Astrocyte of the cerebellum (primary cell): Measurements from ENCODE around the gene P2RX6.

Source experiments
- DNase-seq: peaks from one replicate; pipeline ENCODE4 v3.0.0-alpha.2; 2011; ENCODE audit warnings: low read depth
- H3K4me3 ChIP-seq: 2 replicates; pipeline ENCODE4 v1.5.1; 2011; ENCODE audit warnings: mild to moderate bottlenecking, low read depth, low read length, moderate library complexity
- in situ Hi-C: cut with HindIII; loops from 2 replicates; pipeline ENCODE4 v1.10.0; 2017; ENCODE audit warnings: low sequenced_read_pairs
- TF ChIP-seq, protein P1 (sequence below): IDR thresholded peaks from 2 replicates; pipeline ENCODE4 v1.5.1; 2012; ENCODE audit warnings: low read length, low read depth, moderate library complexity, mild to moderate bottlenecking; ENCODE audit errors: missing control alignments

P2RX6 gene

DNA sequence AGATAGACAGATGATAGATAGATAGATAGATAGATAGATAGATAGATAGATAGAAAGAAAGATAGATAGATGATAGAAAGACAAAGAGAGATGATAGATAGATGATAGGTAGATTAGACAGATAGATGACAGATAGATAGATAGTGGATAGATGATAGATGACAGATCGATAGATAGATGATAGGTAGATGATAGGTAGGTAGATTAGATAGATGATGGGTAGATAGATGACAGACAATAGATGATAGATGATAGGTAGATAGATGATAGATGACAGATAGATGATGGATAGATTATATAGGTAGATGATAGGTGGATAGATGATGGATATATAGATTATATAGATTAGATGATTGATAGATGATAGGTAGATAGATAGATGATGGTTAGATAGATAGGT lies 28.6 kb upstream of the P2RX6 start:
- in situ Hi-C loops, result loop anchor here (10.0 kb wide), 1 partner anchor 102 kb away; no protein-coding TSS in a partner anchor
- TF ChIP-seq, protein P1, sequence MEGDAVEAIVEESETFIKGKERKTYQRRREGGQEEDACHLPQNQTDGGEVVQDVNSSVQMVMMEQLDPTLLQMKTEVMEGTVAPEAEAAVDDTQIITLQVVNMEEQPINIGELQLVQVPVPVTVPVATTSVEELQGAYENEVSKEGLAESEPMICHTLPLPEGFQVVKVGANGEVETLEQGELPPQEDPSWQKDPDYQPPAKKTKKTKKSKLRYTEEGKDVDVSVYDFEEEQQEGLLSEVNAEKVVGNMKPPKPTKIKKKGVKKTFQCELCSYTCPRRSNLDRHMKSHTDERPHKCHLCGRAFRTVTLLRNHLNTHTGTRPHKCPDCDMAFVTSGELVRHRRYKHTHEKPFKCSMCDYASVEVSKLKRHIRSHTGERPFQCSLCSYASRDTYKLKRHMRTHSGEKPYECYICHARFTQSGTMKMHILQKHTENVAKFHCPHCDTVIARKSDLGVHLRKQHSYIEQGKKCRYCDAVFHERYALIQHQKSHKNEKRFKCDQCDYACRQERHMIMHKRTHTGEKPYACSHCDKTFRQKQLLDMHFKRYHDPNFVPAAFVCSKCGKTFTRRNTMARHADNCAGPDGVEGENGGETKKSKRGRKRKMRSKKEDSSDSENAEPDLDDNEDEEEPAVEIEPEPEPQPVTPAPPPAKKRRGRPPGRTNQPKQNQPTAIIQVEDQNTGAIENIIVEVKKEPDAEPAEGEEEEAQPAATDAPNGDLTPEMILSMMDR, result no peak
- no peak overlapping the region for H3K4me3 ChIP-seq
- DNase-seq, result no peak

- DNase-seq, result no peak
- in situ Hi-C loops, result loop anchor here (10.0 kb wide), 1 partner anchor 103 kb away; no protein-coding TSS in a partner anchor
- no peak overlapping the region for H3K4me3 ChIP-seq
- TF ChIP-seq, protein P1, result no peak
Observed at GRCh38 chr22:20987375-20987774, 27.6 kb upstream of the P2RX6 start.

- in situ Hi-C loops, result loop anchor here (10.0 kb wide), 1 partner anchor 104 kb away; no protein-coding TSS in a partner anchor
- no peak for DNase-seq
- no peak overlapping the region for H3K4me3 ChIP-seq
- TF ChIP-seq, protein P1, result no peak
Observed at GRCh38 chr22:20988573-20989322, 26.2 kb upstream of the P2RX6 start.

- in situ Hi-C loops, result loop anchor here (10.0 kb wide), 1 partner anchor 105 kb away; no protein-coding TSS in a partner anchor
- no peak overlapping the region for H3K4me3 ChIP-seq
- TF ChIP-seq, protein P1, result no peak
- no peak for DNase-seq
Observed at GRCh38 chr22:20989323-20990138, 25.4 kb upstream of the P2RX6 start.

GRCh38 chr22:20990184-20991180 lies 24.5 kb upstream of the P2RX6 start:
- TF ChIP-seq, protein P1, result peak; percentile 14
- in situ Hi-C loops, result no loop called here
- no peak overlapping the region for H3K4me3 ChIP-seq
- DNase-seq, result no peak
